K562 (cell line): ENCODE measurements around the gene TRUB2. TPM values are rescaled to one million over a fixed set of nuclear protein-coding genes. Genes with fewer than 3 reads are reported as not detected.
A peak's percentile ranks its signal among the peaks of the same experiment; 100 is the strongest.

Source experiments
- ARNT ChIP-seq, 2 experiments: fragments of 450-650 bp; IDR thresholded peaks; 2 replicates each; pipeline ENCODE4 v1.6.1; 2016; ENCODE audit warnings: mild to moderate bottlenecking in 1 of 2
- DDX20 ChIP-seq: fragments of 450-650 bp; IDR thresholded peaks from 2 replicates; pipeline ENCODE4 v1.6.1; 2016; ENCODE audit warnings: missing genetic modification characterization, low read depth, mild to moderate bottlenecking, missing compliant biosample characterization, moderate library complexity
- ESRRB ChIP-seq: fragments of 250-450 bp; sonication (Bioruptor Pico); IDR thresholded peaks from 2 replicates; pipeline ENCODE4 v1.5.0; 2020; ENCODE audit warnings: mild to moderate bottlenecking, moderate library complexity, borderline replicate concordance
- FOSL1 ChIP-seq: fragments of 200-800 bp; sonication (Bioruptor generic); conservative IDR thresholded peaks from 2 replicates; pipeline ENCODE4 v1.6.1; 2016; ENCODE audit warnings: missing genetic modification characterization, missing compliant biosample characterization
- HDAC8 ChIP-seq: fragments of 450-650 bp; IDR thresholded peaks from 2 replicates; pipeline ENCODE4 v1.6.1; 2016; ENCODE audit warnings: mild to moderate bottlenecking, missing genetic modification characterization, moderate library complexity, missing compliant biosample characterization
- IFI16 ChIP-seq: fragments of 250-450 bp; sonication (Bioruptor Pico); IDR thresholded peaks from 2 replicates; pipeline ENCODE4 v2.1.2; 2022; ENCODE audit warnings: mild to moderate bottlenecking, inconsistent platforms
- KLF16 ChIP-seq: IDR thresholded peaks from 2 replicates; pipeline ENCODE4 v1.6.1; 2016; ENCODE audit warnings: antibody characterized with exemption
- L3MBTL2 ChIP-seq: fragments of 450-650 bp; IDR thresholded peaks from 2 replicates; pipeline ENCODE4 v1.6.1; 2016; ENCODE audit warnings: mild to moderate bottlenecking, moderate library complexity
- MAZ ChIP-seq, 2 experiments: fragments of 450-650 bp in 1 of 2; sonication (generic) in 1 of 2; formaldehyde crosslinking; IDR thresholded peaks in 1 of 2; conservative IDR thresholded peaks in 1 of 2; 2 replicates each; pipeline versions ENCODE4 v1.4.0 to v1.5.0; 2020; ENCODE audit warnings: mild to moderate bottlenecking in 1 of 2, missing genetic modification reagents in 1 of 2
- MEF2A ChIP-seq: IDR thresholded peaks from 2 replicates; pipeline ENCODE4 v1.6.1; 2011; ENCODE audit warnings: low read depth, mild to moderate bottlenecking, low read length, moderate library complexity; ENCODE audit not compliant: control insufficient read depth
- MXI1 ChIP-seq: IDR thresholded peaks from 2 replicates; pipeline ENCODE4 v1.6.1; 2011; ENCODE audit warnings: low read depth, mild to moderate bottlenecking, improper control_type of control experiment, low read length
- RBM25 ChIP-seq: fragments of 200-400 bp; formaldehyde crosslinking; IDR thresholded peaks from 2 replicates; pipeline ENCODE4 v1.6.1; 2018; ENCODE audit warnings: low read length, low read depth, moderate library complexity; ENCODE audit not compliant: severe bottlenecking
- SAFB ChIP-seq: fragments of 200-400 bp; formaldehyde crosslinking; IDR thresholded peaks from 2 replicates; pipeline ENCODE4 v1.6.1; 2017; ENCODE audit warnings: low read depth, low read length, borderline replicate concordance
- SP2 ChIP-seq: IDR thresholded peaks from 2 replicates; pipeline ENCODE4 v1.6.1; 2011; ENCODE audit warnings: mild to moderate bottlenecking, low read depth, low read length, moderate library complexity; ENCODE audit not compliant: poor library complexity, severe bottlenecking; ENCODE audit errors: extremely low read depth
- TGIF2 ChIP-seq: sonication (generic); formaldehyde crosslinking; IDR thresholded peaks from 2 replicates; pipeline ENCODE4 v1.8.1; 2022; ENCODE audit warnings: mild to moderate bottlenecking, missing genetic modification reagents, moderate library complexity
- ZNF12 ChIP-seq: sonication (generic); formaldehyde crosslinking; IDR thresholded peaks from 2 replicates; pipeline ENCODE4 v1.4.0; 2020; ENCODE audit warnings: mild to moderate bottlenecking, missing genetic modification reagents
- ZNF165 ChIP-seq: fragments of 250-450 bp; sonication (Bioruptor Pico); IDR thresholded peaks from 2 replicates; pipeline ENCODE4 v1.4.0; 2020; ENCODE audit warnings: borderline replicate concordance
- ZNF445 ChIP-seq: fragments of 250-450 bp; sonication (Bioruptor Pico); IDR thresholded peaks from 2 replicates; pipeline ENCODE4 v1.4.0; 2020; ENCODE audit warnings: low read depth, mild to moderate bottlenecking, moderate library complexity
- polyA plus RNA-seq, 8 experiments: library from polyadenylated mRNA; depleted of rRNA in 4 of 8; stranded (reverse) in 5 of 8; unstranded in 3 of 8; fragments of >200 nt; fragmentation: Nextera tagmentation in 2 of 8; fragmentation: Illumina TruSeq in 1 of 8; extraction: Ambion mirVana in 2 of 8; extraction: Trizol in 1 of 8; gene quantifications; 2 replicates each; pipeline versions ENCODE4 v1.2.1 to v1.2.3, GENCODE V29; 2011 to 2014; ENCODE audit warnings: inconsistent platforms in 1 of 8, missing spikeins in 1 of 8
- total RNA-seq, 7 experiments: library from RNA; depleted of rRNA in 6 of 7; stranded (reverse); fragments of >200 nt in 6 of 7; fragmentation: Illumina TruSeq in 2 of 7; extraction: Trizol in 2 of 7; gene quantifications; 2 replicates each; pipeline versions ENCODE4 v1.2.1 to v1.2.3, GENCODE V29; 2011 to 2021; ENCODE audit warnings: low replicate concordance in 1 of 7
- TF ChIP-seq, protein P1 (sequence below), 2 experiments: fragments of 150-350 bp in 1 of 2; IDR thresholded peaks; 2 replicates each; pipeline ENCODE4 v1.6.1; 2012 to 2016; ENCODE audit warnings: low read depth in 2 of 2, low read length in 2 of 2, mild to moderate bottlenecking in 1 of 2, moderate library complexity in 1 of 2
- TF ChIP-seq, protein P2 (sequence below): IDR thresholded peaks from 2 replicates; pipeline ENCODE4 v1.6.1; 2012; ENCODE audit warnings: low read depth, low read length, improper control_type of control experiment, borderline replicate concordance

Gene TRUB2
- total and polyA plus RNA-seq, 9 of the 15 experiments (the other 6 are each of a cell fraction or from before 2014, with no cell fraction given), result 9.3 to 110 (median 63.0) TPM

DNA sequence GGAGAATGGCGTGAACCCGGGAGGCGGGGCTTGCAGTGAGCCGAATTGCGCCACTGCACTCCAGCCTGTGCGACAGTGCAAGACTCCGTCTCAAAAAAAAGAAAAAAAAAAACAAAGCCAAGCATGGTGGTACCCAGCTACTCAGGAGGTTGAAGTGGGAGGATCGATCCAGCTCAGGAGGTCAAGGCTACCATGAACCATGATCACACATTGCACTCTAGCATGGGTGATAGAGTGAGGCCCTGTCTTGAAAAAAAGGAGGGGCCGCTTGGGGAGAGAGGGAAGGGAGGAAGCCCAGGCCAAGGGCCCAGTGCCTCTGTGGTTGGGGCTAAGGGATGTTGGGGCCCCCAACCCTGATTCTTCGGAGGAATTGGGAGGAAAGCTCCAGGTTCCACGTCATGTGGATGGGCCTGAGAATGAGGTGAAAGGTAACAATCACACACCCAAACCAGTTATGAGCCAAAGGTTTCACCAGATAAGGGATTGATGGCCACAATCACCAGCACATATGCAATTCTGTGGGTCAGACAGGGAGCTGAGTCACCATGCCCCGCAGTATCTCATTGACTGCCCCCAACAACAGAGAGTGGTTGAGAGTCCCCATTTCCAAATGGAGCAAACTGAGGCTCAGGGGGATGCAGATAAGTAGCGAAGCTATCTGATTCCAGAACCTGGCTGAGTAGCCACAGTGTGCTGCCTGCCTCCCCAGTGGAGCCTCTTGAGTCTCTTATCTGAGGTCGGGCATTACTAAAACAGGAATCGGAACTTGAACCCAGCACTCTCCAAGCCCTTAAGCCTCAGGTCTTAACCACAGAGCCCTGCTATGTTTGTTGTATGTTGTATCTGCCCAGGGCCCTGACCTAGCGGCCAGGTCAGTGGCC lies 25.7 kb downstream of the TRUB2 start (continued):
- no peak for TF ChIP-seq MXI1
- peak; percentile 62; the same call in 1 of the 2 replicates for TF ChIP-seq HDAC8 (tag)
- TF ChIP-seq SAFB, result no peak
- no peak for TF ChIP-seq KLF16
- TF ChIP-seq ZNF165 (CRISPR knock-in tag), result peak; percentile 62; the same call in 1 of the 2 replicates
- TF ChIP-seq RBM25, result peak; percentile 72
- TF ChIP-seq MAZ (CRISPR knock-in tag; conservative IDR thresholded peaks at IDR 0.05 in 1 of 2, IDR thresholded peaks at IDR 0.05 in 1 of 2), result peak in 1 of 2 experiments; percentile 79; a peak in 2 of 4 replicates
- TF ChIP-seq SP2, result no peak
- TF ChIP-seq, protein P1, sequence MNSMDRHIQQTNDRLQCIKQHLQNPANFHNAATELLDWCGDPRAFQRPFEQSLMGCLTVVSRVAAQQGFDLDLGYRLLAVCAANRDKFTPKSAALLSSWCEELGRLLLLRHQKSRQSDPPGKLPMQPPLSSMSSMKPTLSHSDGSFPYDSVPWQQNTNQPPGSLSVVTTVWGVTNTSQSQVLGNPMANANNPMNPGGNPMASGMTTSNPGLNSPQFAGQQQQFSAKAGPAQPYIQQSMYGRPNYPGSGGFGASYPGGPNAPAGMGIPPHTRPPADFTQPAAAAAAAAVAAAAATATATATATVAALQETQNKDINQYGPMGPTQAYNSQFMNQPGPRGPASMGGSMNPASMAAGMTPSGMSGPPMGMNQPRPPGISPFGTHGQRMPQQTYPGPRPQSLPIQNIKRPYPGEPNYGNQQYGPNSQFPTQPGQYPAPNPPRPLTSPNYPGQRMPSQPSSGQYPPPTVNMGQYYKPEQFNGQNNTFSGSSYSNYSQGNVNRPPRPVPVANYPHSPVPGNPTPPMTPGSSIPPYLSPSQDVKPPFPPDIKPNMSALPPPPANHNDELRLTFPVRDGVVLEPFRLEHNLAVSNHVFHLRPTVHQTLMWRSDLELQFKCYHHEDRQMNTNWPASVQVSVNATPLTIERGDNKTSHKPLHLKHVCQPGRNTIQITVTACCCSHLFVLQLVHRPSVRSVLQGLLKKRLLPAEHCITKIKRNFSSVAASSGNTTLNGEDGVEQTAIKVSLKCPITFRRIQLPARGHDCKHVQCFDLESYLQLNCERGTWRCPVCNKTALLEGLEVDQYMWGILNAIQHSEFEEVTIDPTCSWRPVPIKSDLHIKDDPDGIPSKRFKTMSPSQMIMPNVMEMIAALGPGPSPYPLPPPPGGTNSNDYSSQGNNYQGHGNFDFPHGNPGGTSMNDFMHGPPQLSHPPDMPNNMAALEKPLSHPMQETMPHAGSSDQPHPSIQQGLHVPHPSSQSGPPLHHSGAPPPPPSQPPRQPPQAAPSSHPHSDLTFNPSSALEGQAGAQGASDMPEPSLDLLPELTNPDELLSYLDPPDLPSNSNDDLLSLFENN (IDR thresholded peaks at IDR 0.05; ENCODE audit: low read depth in 2 of 2, low read length in 2 of 2), result peak in 1 of 2 experiments; percentile 8; a peak in 1 of 4 replicates
- TF ChIP-seq L3MBTL2, result no peak
- TF ChIP-seq IFI16 (CRISPR knock-in tag), result 0 out of 2 replicates have a peak, but pooled peaks have one; percentile 43
- no peak for TF ChIP-seq ESRRB
- TF ChIP-seq FOSL1 (tag), result peak; percentile 98
- TF ChIP-seq, protein P2, sequence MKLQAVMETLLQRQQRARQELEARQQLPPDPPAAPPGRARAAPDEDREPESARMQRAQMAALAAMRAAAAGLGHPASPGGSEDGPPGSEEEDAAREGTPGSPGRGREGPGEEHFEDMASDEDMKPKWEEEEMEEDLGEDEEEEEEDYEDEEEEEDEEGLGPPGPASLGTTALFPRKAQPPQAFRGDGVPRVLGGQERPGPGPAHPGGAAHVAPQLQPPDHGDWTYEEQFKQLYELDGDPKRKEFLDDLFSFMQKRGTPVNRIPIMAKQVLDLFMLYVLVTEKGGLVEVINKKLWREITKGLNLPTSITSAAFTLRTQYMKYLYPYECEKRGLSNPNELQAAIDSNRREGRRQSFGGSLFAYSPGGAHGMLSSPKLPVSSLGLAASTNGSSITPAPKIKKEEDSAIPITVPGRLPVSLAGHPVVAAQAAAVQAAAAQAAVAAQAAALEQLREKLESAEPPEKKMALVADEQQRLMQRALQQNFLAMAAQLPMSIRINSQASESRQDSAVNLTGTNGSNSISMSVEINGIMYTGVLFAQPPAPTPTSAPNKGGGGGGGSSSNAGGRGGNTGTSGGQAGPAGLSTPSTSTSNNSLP, result peak; percentile 86
- no peak for TF ChIP-seq MEF2A
- TF ChIP-seq DDX20 (tag), result no peak
- no peak for TF ChIP-seq TGIF2 (CRISPR knock-in tag)
- TF ChIP-seq ZNF12 (CRISPR knock-in tag), result no peak
- no peak for TF ChIP-seq ZNF445 (CRISPR knock-in tag)
- no peak for TF ChIP-seq ARNT (IDR thresholded peaks at IDR 0.05)
